Activated CD8-positive, alpha-beta T cell treated with anti-CD3 and anti-CD28 coated beads for 36 hours (primary cell): ENCODE data around the gene PLD4. TPM values are rescaled to one million over a fixed set of nuclear protein-coding genes. Genes with fewer than 3 reads are reported as not detected.
"Not testable (repeated sequence)": the region's sequence is repeated elsewhere in the genome, so short reads cannot be mapped to it uniquely, and the experiment has no call there.

Experiments used
- ATAC-seq: fragments of 200-7000 bp; cut with Tn5 transposase; one replicate; pipeline ENCODE4 v1.10.0; 2021; ENCODE audit warnings: mild to moderate bottlenecking, moderate library complexity
- CTCF ChIA-PET: fragments of 350-600 bp; sonication (Branson Sonifier 250); formaldehyde crosslinking; loops from one replicate; lab custom pipeline; 2021; ENCODE audit warnings: antibody characterized with exemption; lab: Charles Lee
- POLR2A ChIA-PET: fragments of 350-600 bp; sonication (Branson Sonifier 250); formaldehyde crosslinking; loops from one replicate; lab custom pipeline; 2021; ENCODE audit warnings: antibody characterized with exemption; lab: Charles Lee
- DNase-seq: peaks from one replicate; pipeline ENCODE4 v3.0.0-alpha.2; 2020
- H3K27ac Mint-ChIP-seq: one replicate; pipeline ENCODE4 v1.8.0; 2021; ENCODE audit warnings: mild to moderate bottlenecking, mixed read lengths
- H3K27me3 Mint-ChIP-seq: one replicate; pipeline ENCODE4 v1.8.0; 2021; ENCODE audit warnings: mixed read lengths
- H3K36me3 Mint-ChIP-seq: one replicate; pipeline ENCODE4 v1.8.0; 2021; ENCODE audit warnings: low read depth, mixed read lengths
- H3K4me1 Mint-ChIP-seq: one replicate; pipeline ENCODE4 v1.8.0; 2021; ENCODE audit warnings: low read depth, mixed read lengths
- H3K4me3 Mint-ChIP-seq: one replicate; pipeline ENCODE4 v1.8.0; 2021; ENCODE audit warnings: mild to moderate bottlenecking, moderate library complexity, mixed read lengths
- H3K9me3 Mint-ChIP-seq: one replicate; pipeline ENCODE4 v1.8.0; 2021; ENCODE audit warnings: mixed read lengths
- intact Hi-C: fragments of 100-400 bp; cut with micrococcal nuclease; formaldehyde crosslinking; loops from one replicate; pipeline ENCODE4 v1.10.0; 2022
- total RNA-seq, 2 experiments: library from RNA; stranded (reverse); gene quantifications; one replicate each; pipeline ENCODE4 v1.2.3, GENCODE V29; 2021
- TF ChIP-seq, protein P1 (sequence below): fragments of 200-600 bp; IDR thresholded peaks from one replicate; pipeline ENCODE4 v1.8.0; 2022; ENCODE audit warnings: antibody characterized with exemption, mild to moderate bottlenecking

Gene PLD4
- total RNA-seq, 2 experiments from 2014 or later = not detected

GRCh38 chr14:104905579-104905933 lies 19.1 kb upstream of the PLD4 start:
- DNase-seq, ATAC-seq, H3K27ac Mint-ChIP-seq, CTCF ChIA-PET, H3K4me1 Mint-ChIP-seq, POLR2A ChIA-PET, intact Hi-C loops, H3K4me3 Mint-ChIP-seq, H3K36me3 Mint-ChIP-seq, H3K9me3 Mint-ChIP-seq: not testable (repeated sequence)
- H3K27me3 Mint-ChIP-seq = peaks cover 30% of the 10 kb centered on the region

DNA sequence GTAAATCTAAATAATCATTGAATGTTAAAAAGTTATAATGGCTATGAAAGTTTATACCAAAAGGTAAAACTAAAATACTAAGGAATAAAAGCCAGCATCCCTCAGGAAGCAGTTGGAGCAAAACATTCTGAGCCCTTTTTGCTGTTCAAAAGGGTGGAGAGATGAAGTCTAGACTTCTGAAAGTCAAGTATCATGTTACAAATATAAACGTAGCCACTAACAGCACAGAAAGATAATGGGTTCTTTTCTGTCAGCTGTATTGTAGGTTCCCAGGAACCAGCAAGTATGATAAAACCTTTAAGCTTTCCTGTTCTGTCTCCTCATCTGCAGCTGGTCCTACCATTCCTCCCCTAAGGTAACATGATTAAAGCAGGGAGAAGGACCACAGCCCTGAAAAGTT lies 16.4 kb upstream of the PLD4 start:
- ATAC-seq = no peak
- Mint-ChIP-seq H3K27me3 (peaks cover 36% of the 10 kb centered on the region), H3K4me3 (no peak overlapping the region), H3K9me3 (peaks cover 9% of the 10 kb centered on the region), H3K27ac (no peak overlapping the region), H3K36me3 (peaks cover 6% of the 10 kb centered on the region), H3K4me1 (no peaks in the 10 kb centered on the region)
- ChIA-PET POLR2A (no interaction called here), CTCF (interaction anchor here (1.4 to 1.9 kb wide), 2 partner anchors 13 to 138 kb away, joined by 4 read pairs; no protein-coding TSS in a partner anchor)
- TF ChIP-seq, protein P1, sequence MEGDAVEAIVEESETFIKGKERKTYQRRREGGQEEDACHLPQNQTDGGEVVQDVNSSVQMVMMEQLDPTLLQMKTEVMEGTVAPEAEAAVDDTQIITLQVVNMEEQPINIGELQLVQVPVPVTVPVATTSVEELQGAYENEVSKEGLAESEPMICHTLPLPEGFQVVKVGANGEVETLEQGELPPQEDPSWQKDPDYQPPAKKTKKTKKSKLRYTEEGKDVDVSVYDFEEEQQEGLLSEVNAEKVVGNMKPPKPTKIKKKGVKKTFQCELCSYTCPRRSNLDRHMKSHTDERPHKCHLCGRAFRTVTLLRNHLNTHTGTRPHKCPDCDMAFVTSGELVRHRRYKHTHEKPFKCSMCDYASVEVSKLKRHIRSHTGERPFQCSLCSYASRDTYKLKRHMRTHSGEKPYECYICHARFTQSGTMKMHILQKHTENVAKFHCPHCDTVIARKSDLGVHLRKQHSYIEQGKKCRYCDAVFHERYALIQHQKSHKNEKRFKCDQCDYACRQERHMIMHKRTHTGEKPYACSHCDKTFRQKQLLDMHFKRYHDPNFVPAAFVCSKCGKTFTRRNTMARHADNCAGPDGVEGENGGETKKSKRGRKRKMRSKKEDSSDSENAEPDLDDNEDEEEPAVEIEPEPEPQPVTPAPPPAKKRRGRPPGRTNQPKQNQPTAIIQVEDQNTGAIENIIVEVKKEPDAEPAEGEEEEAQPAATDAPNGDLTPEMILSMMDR = no peak
- intact Hi-C loops = no loop called here
- DNase-seq = no peak

DNA sequence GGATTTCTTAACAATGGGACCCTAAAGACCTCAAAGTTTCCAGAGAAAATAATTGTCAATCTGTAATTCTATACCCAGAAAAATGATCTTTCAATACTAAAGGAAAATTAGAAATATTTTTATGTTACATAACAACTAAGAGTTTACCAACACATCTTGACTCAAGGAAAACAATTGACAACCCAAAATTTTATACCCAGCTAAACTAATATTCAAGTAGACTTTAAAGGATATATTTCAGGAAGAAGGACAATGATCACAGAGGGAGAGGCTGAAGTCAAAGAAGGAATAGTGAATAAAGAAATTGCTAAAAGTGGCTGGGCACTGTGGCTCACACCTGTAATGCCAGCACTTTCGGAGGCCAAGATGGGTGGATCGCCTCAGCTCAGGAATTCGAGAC lies 12.6 kb upstream of the PLD4 start:
- peaks cover 6% of the 10 kb centered on the region for H3K36me3 Mint-ChIP-seq
- DNase-seq (no peak), ATAC-seq (no peak)
- ChIA-PET CTCF (interaction anchor here (2.1 kb wide), 1 partner anchor 15 kb away, joined by 4 read pairs; no protein-coding TSS in a partner anchor), POLR2A (no interaction called here)
- peaks cover 9% of the 10 kb centered on the region for H3K9me3 Mint-ChIP-seq
- H3K27me3 Mint-ChIP-seq = peaks cover 26% of the 10 kb centered on the region
- H3K4me3 Mint-ChIP-seq = no peak overlapping the region
- H3K27ac Mint-ChIP-seq = no peak overlapping the region
- TF ChIP-seq, protein P1 = no peak
- no peaks in the 10 kb centered on the region for H3K4me1 Mint-ChIP-seq
- intact Hi-C loops = no loop called here

- H3K27me3 Mint-ChIP-seq = peaks cover 17% of the 10 kb centered on the region
- TF ChIP-seq, protein P1 = no peak
- ATAC-seq (no peak), DNase-seq (no peak)
- intact Hi-C loops = no loop called here
- no peak overlapping the region for H3K27ac Mint-ChIP-seq
- peaks cover 6% of the 10 kb centered on the region for H3K36me3 Mint-ChIP-seq
- peaks cover 9% of the 10 kb centered on the region for H3K9me3 Mint-ChIP-seq
- ChIA-PET CTCF (interaction anchor here (2.1 kb wide), 1 partner anchor 17 kb away, joined by 4 read pairs; no protein-coding TSS in a partner anchor), POLR2A (no interaction called here)
- no peaks in the 10 kb centered on the region for H3K4me1 Mint-ChIP-seq
- no peak overlapping the region for H3K4me3 Mint-ChIP-seq
These were observed 11.2 kb upstream of the PLD4 start for GRCh38 chr14:104913435-104913834.

DNA sequence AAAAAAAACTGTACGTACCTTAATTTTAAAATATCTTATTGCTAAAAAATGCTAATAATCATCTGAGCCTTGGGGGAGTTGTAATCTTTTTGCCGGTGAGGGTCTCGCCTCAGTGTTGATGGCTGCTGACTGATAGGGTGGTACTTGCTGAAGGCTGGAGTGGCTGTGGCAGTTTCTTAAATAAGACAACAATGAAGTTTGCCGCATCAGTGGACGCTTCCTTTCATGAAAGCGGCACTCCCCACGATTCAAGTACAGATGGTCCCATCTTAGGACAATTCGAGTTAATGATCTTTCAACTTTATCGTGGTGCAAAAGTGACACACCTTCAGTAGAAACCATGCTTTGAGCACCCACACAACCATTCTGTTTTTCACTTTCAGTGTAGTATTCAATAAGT lies 7.6 kb upstream of the PLD4 start:
- Mint-ChIP-seq H3K27me3 (peaks cover 4% of the 10 kb centered on the region), H3K9me3 (peaks cover 1% of the 10 kb centered on the region), H3K27ac (no peak overlapping the region), H3K36me3 (no peaks in the 10 kb centered on the region), H3K4me1 (no peaks in the 10 kb centered on the region), H3K4me3 (no peak overlapping the region)
- ChIA-PET POLR2A (interaction anchor here (1.5 kb wide), 1 partner anchor 9 kb away, joined by 3 read pairs; no protein-coding TSS in a partner anchor), CTCF (interaction anchor here (0.8 to 1.5 kb wide), 2 partner anchors 20 to 126 kb away, joined by 4 read pairs; no protein-coding TSS in a partner anchor)
- intact Hi-C loops = no loop called here
- DNase-seq (no peak), ATAC-seq (no peak)
- TF ChIP-seq, protein P1 = no peak
